H9 (cell line): Measurements from ENCODE around the gene NSMF. TPM values are rescaled to one million over a fixed set of nuclear protein-coding genes. Genes with fewer than 3 reads are reported as not detected.

Source experiments
- DNase-seq: peaks from one replicate; pipeline ENCODE4 v3.0.0-alpha.2; 2017
- H2AFZ ChIP-seq: one replicate; pipeline ENCODE4 v1.6.1; 2013; ENCODE audit warnings: mild to moderate bottlenecking, low read length, control low read depth, moderate library complexity
- H2AK5ac ChIP-seq: 2 replicates; pipeline ENCODE4 v1.6.1; 2013; ENCODE audit warnings: low read length, control low read depth, mixed read lengths; ENCODE audit not compliant: insufficient read length
- H2BK120ac ChIP-seq: one replicate; pipeline ENCODE4 v1.6.1; 2013; ENCODE audit warnings: low read depth, mild to moderate bottlenecking, low read length, control low read depth, inconsistent platforms; ENCODE audit not compliant: poor library complexity, severe bottlenecking
- H2BK12ac ChIP-seq: 2 replicates; pipeline ENCODE4 v1.6.1; 2013; ENCODE audit warnings: low read length, control low read depth, mixed read lengths, low read depth; ENCODE audit not compliant: insufficient read length
- H2BK15ac ChIP-seq: 2 replicates; pipeline ENCODE4 v1.6.1; 2013; ENCODE audit warnings: low read depth, low read length, control low read depth
- H2BK20ac ChIP-seq: one replicate; pipeline ENCODE4 v1.6.1; 2013; ENCODE audit warnings: low read depth, mild to moderate bottlenecking, low read length, control low read depth, inconsistent platforms; ENCODE audit not compliant: poor library complexity, severe bottlenecking
- H2BK5ac ChIP-seq: 2 replicates; pipeline ENCODE4 v1.6.1; 2013; ENCODE audit warnings: low read length, control low read depth, mixed read lengths; ENCODE audit not compliant: insufficient read length
- H3K14ac ChIP-seq: 2 replicates; pipeline ENCODE4 v1.6.1; 2013; ENCODE audit warnings: low read length, control low read depth; ENCODE audit not compliant: insufficient read depth
- H3K18ac ChIP-seq: 2 replicates; pipeline ENCODE4 v1.6.1; 2013; ENCODE audit warnings: low read depth, mild to moderate bottlenecking, mixed read lengths, low read length, control low read depth; ENCODE audit not compliant: insufficient read length
- H3K23ac ChIP-seq: 2 replicates; pipeline ENCODE4 v1.6.1; 2013; ENCODE audit warnings: low read length, control low read depth, mixed read lengths, low read depth; ENCODE audit not compliant: insufficient read length
- H3K23me2 ChIP-seq: 2 replicates; pipeline ENCODE4 v1.6.1; 2013; ENCODE audit warnings: low read depth, mild to moderate bottlenecking, mixed read lengths, low read length, control low read depth; ENCODE audit not compliant: insufficient read length, poor library complexity, severe bottlenecking
- H3K27ac ChIP-seq: 2 replicates; pipeline ENCODE4 v1.5.1; 2013; ENCODE audit warnings: low read length, control low read depth, mixed read lengths, low read depth; ENCODE audit not compliant: insufficient read length
- H3K27me3 ChIP-seq: 2 replicates; pipeline ENCODE4 v1.6.1; 2013; ENCODE audit warnings: low read length, control low read depth, inconsistent platforms; ENCODE audit not compliant: insufficient read depth
- H3K4ac ChIP-seq: 2 replicates; pipeline ENCODE4 v1.6.1; 2013; ENCODE audit warnings: low read depth, mild to moderate bottlenecking, control low read depth, inconsistent platforms, low read length, moderate library complexity
- H3K4me1 ChIP-seq: 2 replicates; pipeline ENCODE4 v1.6.1; 2013; ENCODE audit warnings: low read length, control low read depth, inconsistent platforms; ENCODE audit not compliant: insufficient read depth
- H3K4me2 ChIP-seq: 2 replicates; pipeline ENCODE4 v1.6.1; 2013; ENCODE audit warnings: low read length, control low read depth, mixed read lengths; ENCODE audit not compliant: insufficient read length, insufficient read depth
- H3K56ac ChIP-seq: 2 replicates; pipeline ENCODE4 v1.6.1; 2013; ENCODE audit warnings: low read depth, mild to moderate bottlenecking, mixed read lengths, low read length, control low read depth; ENCODE audit not compliant: insufficient read length
- H3K79me1 ChIP-seq: 2 replicates; pipeline ENCODE4 v1.6.1; 2013; ENCODE audit warnings: low read depth, mild to moderate bottlenecking, moderate library complexity, low read length, control low read depth, inconsistent platforms; ENCODE audit not compliant: insufficient read depth, poor library complexity, severe bottlenecking
- H3K79me2 ChIP-seq: 2 replicates; pipeline ENCODE4 v1.6.1; 2013; ENCODE audit warnings: low read length, control low read depth, inconsistent platforms; ENCODE audit not compliant: insufficient read depth
- H3K9ac ChIP-seq: 2 replicates; pipeline ENCODE4 v1.6.1; 2013; ENCODE audit warnings: low read length, control low read depth, mixed read lengths; ENCODE audit not compliant: insufficient read length; ENCODE audit errors: extremely low read depth
- H3K9me3 ChIP-seq: one replicate; pipeline ENCODE4 v1.6.1; 2013; ENCODE audit warnings: low read depth, low read length, inconsistent platforms; ENCODE audit not compliant: control insufficient read depth
- H3T11ph ChIP-seq: one replicate; pipeline ENCODE4 v1.6.1; 2013; ENCODE audit warnings: mild to moderate bottlenecking, low read length, control low read depth, inconsistent platforms
- H4K20me1 ChIP-seq: one replicate; pipeline ENCODE4 v1.6.1; 2013; ENCODE audit not compliant: control insufficient read depth, insufficient read length, insufficient read depth
- H4K5ac ChIP-seq: 2 replicates; pipeline ENCODE4 v1.6.1; 2013; ENCODE audit warnings: low read depth, mild to moderate bottlenecking, mixed read lengths, low read length, control low read depth; ENCODE audit not compliant: insufficient read length
- H4K8ac ChIP-seq: replicated peaks from 2 replicates; pipeline ENCODE4 v1.6.1; 2013; ENCODE audit warnings: low read length, control low read depth, mixed read lengths, low read depth; ENCODE audit not compliant: insufficient read length
- H4K91ac ChIP-seq: 2 replicates; pipeline ENCODE4 v1.6.1; 2013; ENCODE audit warnings: low read depth, mild to moderate bottlenecking, moderate library complexity, mixed read lengths, low read length, control low read depth; ENCODE audit not compliant: insufficient read length
- H3K27ac Mint-ChIP-seq, 3 experiments: 2 replicates in 2 of 3; 3 replicates in 1 of 3; pipeline ENCODE4 v1.8.0; 2020 to 2021; ENCODE audit warnings: mixed read lengths in 3 of 3, mild to moderate bottlenecking in 1 of 3, moderate library complexity in 1 of 3
- H3K27me3 Mint-ChIP-seq: 2 replicates; pipeline ENCODE4 v1.8.0; 2021; ENCODE audit warnings: low read depth, mild to moderate bottlenecking, moderate library complexity, mixed read lengths
- H3K36me3 Mint-ChIP-seq, 3 experiments: 2 replicates in 2 of 3; 3 replicates in 1 of 3; pipeline ENCODE4 v1.8.0; 2020 to 2021; ENCODE audit warnings: low read depth in 3 of 3, mixed read lengths in 3 of 3; ENCODE audit not compliant: insufficient read depth in 1 of 3
- H3K4me1 Mint-ChIP-seq, 2 experiments: 2 replicates each; pipeline ENCODE4 v1.8.0; 2020; ENCODE audit warnings: mixed read lengths in 2 of 2
- H3K4me3 Mint-ChIP-seq, 2 experiments: 2 replicates in 1 of 2; 3 replicates in 1 of 2; pipeline ENCODE4 v1.8.0; 2020 to 2021; ENCODE audit warnings: mild to moderate bottlenecking in 2 of 2, mixed read lengths in 2 of 2, moderate library complexity in 1 of 2
- H3K9me3 Mint-ChIP-seq, 2 experiments: 2 replicates in 1 of 2; 3 replicates in 1 of 2; pipeline ENCODE4 v1.8.0; 2020; ENCODE audit warnings: mild to moderate bottlenecking in 2 of 2, mixed read lengths in 2 of 2, moderate library complexity in 1 of 2
- WGBS: extraction: QIAGEN DNeasy Blood & Tissue Kit; methylation state at CpG from one replicate; pipeline ENCODE4 v1.1.7; 2013; ENCODE audit warnings: missing lambda C conversion rate, low lambda C conversion rate, mixed read lengths; ENCODE audit not compliant: insufficient read length; ENCODE audit errors: extremely low coverage; 5-methylcytosine and 5-hydroxymethylcytosine counted together
- total RNA-seq: library from RNA; stranded (reverse); gene quantifications from 2 replicates; pipeline ENCODE4 v1.2.1, GENCODE V29; 2021
- TF ChIP-seq, protein P1 (sequence below): fragments of 200-600 bp; sonication (generic); conservative IDR thresholded peaks from 3 replicates; pipeline ENCODE4 v1.8.0; 2021; ENCODE audit warnings: antibody characterized with exemption, mild to moderate bottlenecking

NSMF gene
- total RNA-seq, 1 experiment from 2014 or later, result 46.3 TPM

DNA sequence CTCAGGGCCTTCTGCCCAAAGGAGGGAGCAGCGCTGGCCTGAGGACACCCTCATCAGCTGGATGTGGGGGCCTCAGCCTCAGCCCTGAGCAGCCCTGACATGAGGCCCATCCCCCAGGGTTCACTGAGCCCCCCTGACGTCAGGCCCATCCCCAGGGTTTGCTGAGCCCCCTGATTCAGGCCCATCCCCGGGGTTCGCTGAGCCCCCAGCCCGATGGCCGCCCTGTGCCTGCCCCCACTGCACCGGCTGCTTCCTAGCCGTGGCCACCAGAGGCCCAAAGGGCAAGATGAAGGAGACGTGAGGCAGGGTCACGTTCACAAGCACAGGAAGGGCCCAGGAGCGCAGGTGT is 19.5 kb upstream of the NSMF start:
- H3K9ac ChIP-seq, result no peak overlapping the region
- Mint-ChIP-seq H3K9me3 (peaks cover 18 to 19% of the 10 kb centered on the region in 2 experiments), H3K27ac (no peak overlapping the region), H3K4me1 (peaks cover 4 to 5% of the 10 kb centered on the region in 2 experiments; a peak in 3 of 4 replicates), H3K27me3 (peaks cover 17% of the 10 kb centered on the region), H3K36me3 (peaks cover 0 to 12% (median 6%) of the 10 kb centered on the region in 3 experiments; a peak in 4 of 7 replicates), H3K4me3 (no peak overlapping the region)
- no peak overlapping the region for H3K27ac ChIP-seq
- H3K79me1 ChIP-seq, result no peaks in the 10 kb centered on the region
- no peak overlapping the region for H4K91ac ChIP-seq
- H3K4ac ChIP-seq, result no peak overlapping the region
- H3K23ac ChIP-seq, result no peak overlapping the region
- no peak overlapping the region for H4K8ac ChIP-seq
- H3K56ac ChIP-seq, result no peak overlapping the region
- no CpG with 5 or more reads among the region's 11 CpGs for WGBS
- H3K23me2 ChIP-seq, result no peaks in the 10 kb centered on the region
- no peak overlapping the region for H2AK5ac ChIP-seq
- H2BK12ac ChIP-seq, result no peak overlapping the region
- no peak overlapping the region for H3T11ph ChIP-seq
- no peak overlapping the region for H3K18ac ChIP-seq
- H2BK120ac ChIP-seq, result no peak overlapping the region
- H3K27me3 ChIP-seq, result no peaks in the 10 kb centered on the region
- DNase-seq, result no peak
- no peak overlapping the region for H2BK20ac ChIP-seq
- TF ChIP-seq, protein P1, sequence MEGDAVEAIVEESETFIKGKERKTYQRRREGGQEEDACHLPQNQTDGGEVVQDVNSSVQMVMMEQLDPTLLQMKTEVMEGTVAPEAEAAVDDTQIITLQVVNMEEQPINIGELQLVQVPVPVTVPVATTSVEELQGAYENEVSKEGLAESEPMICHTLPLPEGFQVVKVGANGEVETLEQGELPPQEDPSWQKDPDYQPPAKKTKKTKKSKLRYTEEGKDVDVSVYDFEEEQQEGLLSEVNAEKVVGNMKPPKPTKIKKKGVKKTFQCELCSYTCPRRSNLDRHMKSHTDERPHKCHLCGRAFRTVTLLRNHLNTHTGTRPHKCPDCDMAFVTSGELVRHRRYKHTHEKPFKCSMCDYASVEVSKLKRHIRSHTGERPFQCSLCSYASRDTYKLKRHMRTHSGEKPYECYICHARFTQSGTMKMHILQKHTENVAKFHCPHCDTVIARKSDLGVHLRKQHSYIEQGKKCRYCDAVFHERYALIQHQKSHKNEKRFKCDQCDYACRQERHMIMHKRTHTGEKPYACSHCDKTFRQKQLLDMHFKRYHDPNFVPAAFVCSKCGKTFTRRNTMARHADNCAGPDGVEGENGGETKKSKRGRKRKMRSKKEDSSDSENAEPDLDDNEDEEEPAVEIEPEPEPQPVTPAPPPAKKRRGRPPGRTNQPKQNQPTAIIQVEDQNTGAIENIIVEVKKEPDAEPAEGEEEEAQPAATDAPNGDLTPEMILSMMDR, result no peak
- H4K20me1 ChIP-seq, result no peaks in the 10 kb centered on the region
- H3K9me3 ChIP-seq, result peaks cover 3% of the 10 kb centered on the region
- H4K5ac ChIP-seq, result no peak overlapping the region
- no peak overlapping the region for H2AFZ ChIP-seq
- no peak overlapping the region for H2BK15ac ChIP-seq
- no peak overlapping the region for H3K4me2 ChIP-seq
- H3K4me1 ChIP-seq, result no peaks in the 10 kb centered on the region
- H3K14ac ChIP-seq, result no peak overlapping the region; the same call in 1 of the 2 replicates
- no peak overlapping the region for H2BK5ac ChIP-seq
- no peaks in the 10 kb centered on the region for H3K79me2 ChIP-seq
